Activated CD4-positive, alpha-beta T cell treated with anti-CD3 and anti-CD28 coated beads for 36 hours (primary cell): ENCODE data around the gene NTM. TPM values are rescaled to one million over a fixed set of nuclear protein-coding genes. Genes with fewer than 3 reads are reported as not detected.

ENCODE experiments used
- ATAC-seq: fragments of 200-7000 bp; cut with Tn5 transposase; one replicate; pipeline ENCODE4 v1.10.0; 2021; ENCODE audit warnings: mild to moderate bottlenecking, moderate library complexity
- CTCF ChIA-PET: fragments of 350-600 bp; sonication (Branson Sonifier 250); formaldehyde crosslinking; loops from one replicate; lab custom pipeline; 2021; ENCODE audit warnings: antibody characterized with exemption; lab: Charles Lee
- POLR2A ChIA-PET: fragments of 350-600 bp; sonication (Branson Sonifier 250); formaldehyde crosslinking; loops from one replicate; lab custom pipeline; 2021; ENCODE audit warnings: antibody characterized with exemption, inconsistent platforms; lab: Charles Lee
- DNase-seq: peaks from one replicate; pipeline ENCODE4 v3.0.0-alpha.2; 2020
- H3K27ac Mint-ChIP-seq: one replicate; pipeline ENCODE4 v1.8.0; 2021; ENCODE audit warnings: mixed read lengths
- H3K27me3 Mint-ChIP-seq: one replicate; pipeline ENCODE4 v1.8.0; 2021; ENCODE audit warnings: mixed read lengths
- H3K36me3 Mint-ChIP-seq: one replicate; pipeline ENCODE4 v1.8.0; 2021; ENCODE audit warnings: low read depth, mixed read lengths
- H3K4me1 Mint-ChIP-seq: one replicate; pipeline ENCODE4 v1.8.0; 2021; ENCODE audit warnings: mixed read lengths
- H3K4me3 Mint-ChIP-seq: one replicate; pipeline ENCODE4 v1.8.0; 2021; ENCODE audit warnings: mild to moderate bottlenecking, moderate library complexity, mixed read lengths
- H3K9me3 Mint-ChIP-seq: one replicate; pipeline ENCODE4 v1.8.0; 2021; ENCODE audit warnings: low read depth, mixed read lengths
- intact Hi-C, 2 experiments: fragments of 100-400 bp; cut with DNase I in 1 of 2; cut with micrococcal nuclease in 1 of 2; formaldehyde crosslinking; loops; one replicate each; pipeline versions ENCODE4 v1.14.2 to v1.15.1; 2022 to 2024; cut with DNase I, micrococcal nuclease
- total RNA-seq, 2 experiments: library from RNA; stranded (reverse); gene quantifications; one replicate each; pipeline ENCODE4 v1.2.3, GENCODE V29; 2021

NTM gene
- total RNA-seq, 2 experiments from 2014 or later, result not detected

GRCh38 chr11:131666006-131666405 lies 295.6 kb downstream of the NTM start:
- Mint-ChIP-seq H3K36me3 (no peaks in the 10 kb centered on the region), H3K9me3 (no peaks in the 10 kb centered on the region), H3K27ac (no peak overlapping the region), H3K4me3 (no peak overlapping the region), H3K4me1 (peaks cover 3% of the 10 kb centered on the region), H3K27me3 (peaks cover 4% of the 10 kb centered on the region)
- intact Hi-C loops, result no loop called here
- DNase-seq (no peak), ATAC-seq (no peak)
- ChIA-PET POLR2A (no interaction called here), CTCF (no interaction called here)

GRCh38 chr11:131666617-131667016 lies 296.2 kb downstream of the NTM start:
- DNase-seq (no peak), ATAC-seq (no peak)
- Mint-ChIP-seq H3K9me3 (no peaks in the 10 kb centered on the region), H3K36me3 (no peaks in the 10 kb centered on the region), H3K4me1 (peaks cover 3% of the 10 kb centered on the region), H3K4me3 (no peak overlapping the region), H3K27ac (no peak overlapping the region), H3K27me3 (peaks cover 3% of the 10 kb centered on the region)
- ChIA-PET POLR2A (no interaction called here), CTCF (interaction anchor here (0.7 kb wide), 1 partner anchor 676 kb away, joined by 3 read pairs; no protein-coding TSS in a partner anchor)
- intact Hi-C loops, result no loop called here

DNA sequence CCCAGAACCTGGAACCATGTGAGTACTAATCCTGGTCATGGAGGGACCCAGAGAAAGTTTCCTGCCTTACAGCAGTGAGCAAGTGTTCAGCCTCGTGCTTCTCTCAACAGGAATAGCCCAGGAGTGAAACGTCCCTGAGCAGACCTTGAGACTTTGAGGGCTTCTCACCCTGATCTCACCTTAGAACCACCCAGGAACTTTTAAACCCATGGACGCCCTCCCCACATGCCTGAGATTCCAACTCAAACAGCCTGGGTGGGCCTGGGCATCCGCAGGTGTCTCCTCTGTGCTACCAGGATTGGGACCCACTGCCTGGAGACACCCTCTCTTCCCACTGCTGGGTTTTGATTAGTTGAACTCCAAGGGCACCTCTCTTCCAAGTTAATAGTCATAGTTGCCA lies 297.2 kb downstream of the NTM start:
- ATAC-seq (no peak), DNase-seq (no peak)
- no peaks in the 10 kb centered on the region for H3K9me3 Mint-ChIP-seq
- ChIA-PET CTCF (interaction anchor here (1.6 kb wide), 1 partner anchor 13 kb away, joined by 3 read pairs; no protein-coding TSS in a partner anchor), POLR2A (no interaction called here)
- no peak overlapping the region for H3K4me3 Mint-ChIP-seq
- H3K36me3 Mint-ChIP-seq, result no peaks in the 10 kb centered on the region
- H3K27me3 Mint-ChIP-seq, result peaks cover 3% of the 10 kb centered on the region
- H3K27ac Mint-ChIP-seq, result no peak overlapping the region
- H3K4me1 Mint-ChIP-seq, result peaks cover 3% of the 10 kb centered on the region
- intact Hi-C loops, result no loop called here

GRCh38 chr11:131668500-131669400 lies 298.3 kb downstream of the NTM start:
- Mint-ChIP-seq H3K9me3 (no peaks in the 10 kb centered on the region), H3K36me3 (no peaks in the 10 kb centered on the region), H3K4me1 (peaks cover 3% of the 10 kb centered on the region), H3K27me3 (peaks cover 3% of the 10 kb centered on the region), H3K27ac (no peak overlapping the region), H3K4me3 (no peak overlapping the region)
- intact Hi-C loops, result no loop called here
- ChIA-PET POLR2A (no interaction called here), CTCF (interaction anchor here (0.6 to 1.6 kb wide), 10 partner anchors 10 to 604 kb away, joined by 3 to 4 read pairs (median 3); no protein-coding TSS in a partner anchor)
- DNase-seq, result peak; percentile 76
- ATAC-seq, result peak; percentile 69

DNA sequence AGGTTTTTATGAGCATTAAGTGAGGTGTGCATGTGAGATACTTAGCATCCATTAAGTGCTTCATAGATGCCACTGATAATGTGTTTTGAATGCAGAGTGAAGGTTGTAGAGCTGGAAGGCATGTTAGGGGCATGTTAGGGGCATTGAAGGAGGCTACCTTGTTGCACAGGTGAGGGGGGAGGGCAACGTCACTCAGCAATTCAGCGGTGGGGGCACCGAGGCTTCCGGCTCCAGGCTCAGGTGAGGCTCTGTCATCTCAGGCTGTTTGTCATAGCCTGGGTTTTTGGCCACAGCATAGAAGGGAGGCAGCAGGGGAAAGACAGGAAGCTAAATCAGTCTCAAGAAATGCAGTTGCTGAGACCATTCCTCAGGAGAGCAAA lies 299.0 kb downstream of the NTM start:
- no peaks in the 10 kb centered on the region for H3K36me3 Mint-ChIP-seq
- H3K9me3 Mint-ChIP-seq, result no peaks in the 10 kb centered on the region
- DNase-seq, result no peak
- ChIA-PET CTCF (interaction anchor here (0.7 to 1.2 kb wide), 9 partner anchors 13 to 831 kb away, joined by 3 to 4 read pairs (median 3); no protein-coding TSS in a partner anchor), POLR2A (no interaction called here)
- intact Hi-C loops, result no loop called here
- H3K27me3 Mint-ChIP-seq, result peaks cover 3% of the 10 kb centered on the region
- peaks cover 3% of the 10 kb centered on the region for H3K4me1 Mint-ChIP-seq
- no peak overlapping the region for H3K4me3 Mint-ChIP-seq
- no peak for ATAC-seq
- no peak overlapping the region for H3K27ac Mint-ChIP-seq

- peaks cover 3% of the 10 kb centered on the region for H3K4me1 Mint-ChIP-seq
- no peak for ATAC-seq
- intact Hi-C loops, result loop anchor here (5.0 kb wide), 4 partner anchors 89 to 1239 kb away; no protein-coding TSS in a partner anchor
- H3K36me3 Mint-ChIP-seq, result no peaks in the 10 kb centered on the region
- no peak for DNase-seq
- H3K27me3 Mint-ChIP-seq, result peaks cover 3% of the 10 kb centered on the region
- CTCF ChIA-PET, result no interaction called here
- H3K9me3 Mint-ChIP-seq, result no peaks in the 10 kb centered on the region
- H3K27ac Mint-ChIP-seq, result no peak overlapping the region
- POLR2A ChIA-PET, result no interaction called here
- no peak overlapping the region for H3K4me3 Mint-ChIP-seq
Measured at GRCh38 chr11:131670876-131671275, 300.5 kb downstream of the NTM start.

- POLR2A ChIA-PET, result no interaction called here
- intact Hi-C loops, result loop anchor here (5.0 kb wide), 4 partner anchors 89 to 1239 kb away; no protein-coding TSS in a partner anchor
- ATAC-seq, result no peak
Measured at GRCh38 chr11:131671320-131671719, 300.9 kb downstream of the NTM start.

DNA sequence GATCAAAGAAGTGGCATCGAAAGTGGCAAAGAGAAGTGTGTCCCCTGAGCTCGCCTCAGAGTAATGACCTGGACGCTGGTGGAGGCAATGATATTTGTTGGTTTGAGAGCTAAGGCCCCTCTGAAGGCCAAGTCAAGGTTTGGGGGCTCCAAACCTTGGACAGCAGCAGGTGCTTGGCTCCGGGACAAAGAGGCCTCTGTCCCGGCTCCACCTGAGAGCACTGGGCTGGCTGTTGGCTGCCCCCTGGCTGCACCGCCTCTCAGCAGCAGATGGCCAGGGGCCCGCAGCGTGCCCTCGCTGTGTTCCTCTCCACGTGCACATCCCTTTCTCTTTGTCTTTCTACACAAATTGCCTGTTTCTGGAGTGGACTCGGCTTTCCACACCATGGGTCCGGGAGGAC lies 301.3 kb downstream of the NTM start:
- DNase-seq (no peak), ATAC-seq (no peak)
- H3K36me3 Mint-ChIP-seq, result no peaks in the 10 kb centered on the region
- H3K27me3 Mint-ChIP-seq, result peaks cover 4% of the 10 kb centered on the region
- H3K9me3 Mint-ChIP-seq, result no peaks in the 10 kb centered on the region
- POLR2A ChIA-PET, result no interaction called here
- no peak overlapping the region for H3K4me3 Mint-ChIP-seq
- peaks cover 3% of the 10 kb centered on the region for H3K4me1 Mint-ChIP-seq
- intact Hi-C loops, result loop anchor here (5.0 kb wide), 4 partner anchors 89 to 1239 kb away; no protein-coding TSS in a partner anchor
- no peak overlapping the region for H3K27ac Mint-ChIP-seq
- CTCF ChIA-PET, result no interaction called here

More at GRCh38 chr11:131671320-131671719, 300.9 kb downstream of the NTM start:
- CTCF ChIA-PET, result no interaction called here
- Mint-ChIP-seq H3K9me3 (no peaks in the 10 kb centered on the region), H3K27ac (no peak overlapping the region), H3K4me3 (no peak overlapping the region), H3K4me1 (peaks cover 3% of the 10 kb centered on the region), H3K36me3 (no peaks in the 10 kb centered on the region), H3K27me3 (peaks cover 4% of the 10 kb centered on the region)
- DNase-seq, result no peak

DNA sequence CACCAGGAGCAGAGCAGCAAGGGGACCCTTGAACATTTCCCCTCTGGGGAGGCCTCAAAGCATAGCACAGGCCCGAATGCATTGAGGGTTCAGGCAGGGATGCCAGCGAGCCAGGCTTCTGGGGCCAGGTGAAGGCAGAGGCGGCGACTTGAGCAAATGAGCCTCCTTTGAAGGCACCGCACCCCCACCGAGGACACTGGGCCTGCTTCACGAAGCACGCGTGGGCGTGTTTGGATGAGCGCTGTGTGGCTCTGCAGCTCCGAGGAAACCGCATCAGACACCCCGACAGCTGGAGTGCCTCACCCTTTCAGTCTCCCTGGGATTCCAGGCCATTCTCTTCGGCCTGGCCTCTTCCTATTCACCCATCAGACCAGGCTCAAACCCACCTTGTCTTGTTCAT lies 301.8 kb downstream of the NTM start:
- Mint-ChIP-seq H3K4me1 (peaks cover 3% of the 10 kb centered on the region), H3K9me3 (no peaks in the 10 kb centered on the region), H3K4me3 (no peak overlapping the region), H3K27ac (no peak overlapping the region), H3K36me3 (no peaks in the 10 kb centered on the region), H3K27me3 (peaks cover 4% of the 10 kb centered on the region)
- CTCF ChIA-PET, result no interaction called here
- DNase-seq (no peak), ATAC-seq (no peak)
- POLR2A ChIA-PET, result no interaction called here
- intact Hi-C loops, result loop anchor here (5.0 kb wide), 4 partner anchors 90 to 1240 kb away; no protein-coding TSS in a partner anchor

GRCh38 chr11:131674051-131674755 lies 303.8 kb downstream of the NTM start:
- DNase-seq (peak; percentile 79), ATAC-seq (peak; percentile 42)
- intact Hi-C loops, result loop anchor here (1.0 to 5.0 kb wide), 7 partner anchors 92 to 1242 kb away; no protein-coding TSS in a partner anchor
- ChIA-PET CTCF (interaction anchor here (0.6 to 2.3 kb wide), 21 partner anchors 10 to 752 kb away, joined by 3 to 21 read pairs (median 4); no protein-coding TSS in a partner anchor), POLR2A (no interaction called here)
- Mint-ChIP-seq H3K9me3 (no peaks in the 10 kb centered on the region), H3K36me3 (no peaks in the 10 kb centered on the region), H3K27me3 (peaks cover 2% of the 10 kb centered on the region), H3K4me1 (no peaks in the 10 kb centered on the region), H3K27ac (no peak overlapping the region), H3K4me3 (no peak overlapping the region)
